Astrocyte of the cerebellum (primary cell): ENCODE data around the gene BRK1.
A peak's percentile ranks its signal among the peaks of the same experiment; 100 is the strongest.
"Not testable (repeated sequence)": the region's sequence is repeated elsewhere in the genome, so short reads cannot be mapped to it uniquely, and the experiment has no call there.

Experiments used
- DNase-seq: peaks from one replicate; pipeline ENCODE4 v3.0.0-alpha.2; 2011; ENCODE audit warnings: low read depth
- H3K4me3 ChIP-seq: 2 replicates; pipeline ENCODE4 v1.5.1; 2011; ENCODE audit warnings: mild to moderate bottlenecking, low read depth, low read length, moderate library complexity
- CTCF ChIP-seq: IDR thresholded peaks from 2 replicates; pipeline ENCODE4 v1.5.1; 2012; ENCODE audit warnings: low read length, low read depth, moderate library complexity, mild to moderate bottlenecking; ENCODE audit errors: missing control alignments
- in situ Hi-C: cut with HindIII; loops from 2 replicates; pipeline ENCODE4 v1.10.0; 2017; ENCODE audit warnings: low sequenced_read_pairs

BRK1 gene

DNA sequence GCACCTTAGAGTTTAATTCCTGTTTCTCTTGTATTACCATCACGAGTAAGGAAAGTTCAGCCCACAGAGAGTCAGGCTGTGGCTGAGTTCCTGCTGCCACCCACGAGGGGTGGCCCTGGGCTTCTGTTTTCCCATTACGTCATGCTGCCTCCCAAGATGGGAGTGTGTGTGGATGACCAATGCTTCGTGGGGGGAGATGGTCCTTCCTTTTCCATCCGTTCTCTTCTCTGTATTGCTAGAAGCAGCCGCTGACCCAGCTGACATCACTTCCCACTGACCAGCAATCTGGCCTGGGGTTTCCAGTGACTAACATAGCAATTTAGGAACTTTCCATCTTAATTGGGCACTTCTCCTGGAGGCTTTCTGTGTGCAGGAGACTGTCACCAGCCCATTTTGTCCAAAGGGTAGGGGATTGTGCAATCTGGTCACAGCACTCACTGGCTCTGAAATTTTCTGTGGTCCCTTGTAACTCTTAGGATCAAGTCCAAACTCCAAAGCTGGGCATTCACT lies 58.5 kb downstream of the BRK1 start:
- DNase-seq, result peak; percentile 91
- no peak overlapping the region for H3K4me3 ChIP-seq
- TF ChIP-seq CTCF, result no peak
- in situ Hi-C loops, result no loop called here

DNA sequence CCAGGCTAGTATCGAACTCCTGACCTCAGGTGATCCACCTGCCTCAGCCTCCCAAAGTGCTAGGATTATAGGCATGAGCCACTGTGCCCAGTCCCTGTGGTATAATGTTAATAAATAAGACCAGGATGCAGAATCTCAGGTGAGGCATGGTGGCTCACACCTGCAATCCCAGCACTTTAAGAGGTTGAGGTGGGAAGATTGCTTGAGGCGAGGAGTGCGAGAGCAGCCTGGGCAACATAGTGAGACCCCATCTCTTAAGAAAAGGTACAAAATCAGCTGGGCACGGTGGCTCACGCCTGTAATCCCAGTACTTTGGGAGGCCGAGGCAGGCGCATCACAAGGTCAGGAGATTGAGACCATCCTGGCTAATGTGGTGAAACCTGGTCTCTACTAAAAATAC lies 59.9 kb downstream of the BRK1 start:
- in situ Hi-C loops, H3K4me3 ChIP-seq, DNase-seq: not testable (repeated sequence)

DNA sequence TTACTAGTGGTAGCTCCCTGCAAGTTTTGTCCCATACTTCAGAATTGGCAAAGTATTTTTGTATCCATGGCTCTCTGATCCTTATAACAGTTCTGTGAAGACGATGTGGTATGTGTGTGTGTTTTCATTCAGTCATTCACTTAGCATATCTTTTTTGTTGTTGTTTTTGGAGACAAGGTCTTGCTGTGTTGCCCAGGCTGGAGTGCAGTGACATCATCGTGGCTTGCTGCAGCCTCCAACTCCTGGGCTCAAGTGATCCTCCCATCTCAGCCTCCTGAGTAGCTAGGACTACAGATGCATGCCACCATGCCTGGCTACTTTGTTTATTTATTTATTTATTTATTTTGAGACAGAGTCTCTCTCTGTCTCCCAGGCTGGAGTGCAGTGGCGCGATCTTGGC lies 60.7 kb downstream of the BRK1 start:
- DNase-seq, H3K4me3 ChIP-seq, in situ Hi-C loops: not testable (repeated sequence)
